Calu3 (cell line): ENCODE measurements around the gene MFN2. TPM values are rescaled to one million over a fixed set of nuclear protein-coding genes. Genes with fewer than 3 reads are reported as not detected.
"Not testable (repeated sequence)": the region's sequence is repeated elsewhere in the genome, so short reads cannot be mapped to it uniquely, and the experiment has no call there.

Source experiments
- BruUV-seq: library from RNA; stranded (reverse); fragments of 400-500 nt; replicated peaks from 2 replicates; lab custom pipeline; 2021; lab: Mats Ljungman, UMichigan
- CTCF ChIA-PET: fragments of 300-600 bp; sonication (Branson Sonifier 250); formaldehyde crosslinking; loops from one replicate; lab custom pipeline; 2022; ENCODE audit warnings: antibody characterized with exemption; lab: Charles Lee
- DNase-seq: peaks from one replicate; pipeline ENCODE4 v3.0.0; 2022
- H3K27ac Mint-ChIP-seq: one replicate; pipeline ENCODE4 v1.8.0; 2022; ENCODE audit warnings: mixed read lengths; ENCODE audit not compliant: unreplicated experiment
- H3K27me3 Mint-ChIP-seq: one replicate; pipeline ENCODE4 v1.8.0; 2022; ENCODE audit warnings: mixed read lengths; ENCODE audit not compliant: unreplicated experiment
- H3K36me3 Mint-ChIP-seq: one replicate; pipeline ENCODE4 v1.8.0; 2022; ENCODE audit warnings: mild to moderate bottlenecking, moderate library complexity, mixed read lengths; ENCODE audit not compliant: insufficient read depth, unreplicated experiment
- H3K4me1 Mint-ChIP-seq: one replicate; pipeline ENCODE4 v1.8.0; 2022; ENCODE audit warnings: mild to moderate bottlenecking, low read depth, mixed read lengths; ENCODE audit not compliant: unreplicated experiment
- H3K4me3 Mint-ChIP-seq: one replicate; pipeline ENCODE4 v1.8.0; 2022; ENCODE audit warnings: mild to moderate bottlenecking, low read depth, moderate library complexity, mixed read lengths; ENCODE audit not compliant: unreplicated experiment
- H3K9me3 Mint-ChIP-seq: one replicate; pipeline ENCODE4 v1.8.0; 2022; ENCODE audit warnings: low read depth, mixed read lengths; ENCODE audit not compliant: unreplicated experiment
- CTCF ChIP-seq: fragments of 200-600 bp; IDR thresholded peaks from one replicate; pipeline ENCODE4 v1.8.0; 2022; ENCODE audit warnings: antibody characterized with exemption; ENCODE audit not compliant: unreplicated experiment
- intact Hi-C: fragments of 100-400 bp; cut with micrococcal nuclease; formaldehyde crosslinking; loops from one replicate; pipeline ENCODE4 v1.10.0; 2022; ENCODE audit not compliant: unreplicated experiment
- total RNA-seq: library from RNA; stranded (reverse); gene quantifications from 2 replicates; pipeline ENCODE4 v1.2.3, GENCODE V29; 2022

The MFN2 gene
- total RNA-seq, 1 experiment from 2014 or later = 61.8 TPM

- Mint-ChIP-seq H3K36me3 (peaks cover 3% of the 10 kb centered on the region), H3K27me3 (no peaks in the 10 kb centered on the region), H3K27ac (no peak overlapping the region), H3K4me3 (no peak overlapping the region), H3K9me3 (no peaks in the 10 kb centered on the region), H3K4me1 (no peaks in the 10 kb centered on the region)
- BruUV-seq = no TSS peak
- no peak for DNase-seq
- intact Hi-C loops = no loop called here
- no peak for TF ChIP-seq CTCF
- CTCF ChIA-PET = no interaction called here
Observed at GRCh38 chr1:12035312-12035711, 55.1 kb downstream of the MFN2 start.

DNA sequence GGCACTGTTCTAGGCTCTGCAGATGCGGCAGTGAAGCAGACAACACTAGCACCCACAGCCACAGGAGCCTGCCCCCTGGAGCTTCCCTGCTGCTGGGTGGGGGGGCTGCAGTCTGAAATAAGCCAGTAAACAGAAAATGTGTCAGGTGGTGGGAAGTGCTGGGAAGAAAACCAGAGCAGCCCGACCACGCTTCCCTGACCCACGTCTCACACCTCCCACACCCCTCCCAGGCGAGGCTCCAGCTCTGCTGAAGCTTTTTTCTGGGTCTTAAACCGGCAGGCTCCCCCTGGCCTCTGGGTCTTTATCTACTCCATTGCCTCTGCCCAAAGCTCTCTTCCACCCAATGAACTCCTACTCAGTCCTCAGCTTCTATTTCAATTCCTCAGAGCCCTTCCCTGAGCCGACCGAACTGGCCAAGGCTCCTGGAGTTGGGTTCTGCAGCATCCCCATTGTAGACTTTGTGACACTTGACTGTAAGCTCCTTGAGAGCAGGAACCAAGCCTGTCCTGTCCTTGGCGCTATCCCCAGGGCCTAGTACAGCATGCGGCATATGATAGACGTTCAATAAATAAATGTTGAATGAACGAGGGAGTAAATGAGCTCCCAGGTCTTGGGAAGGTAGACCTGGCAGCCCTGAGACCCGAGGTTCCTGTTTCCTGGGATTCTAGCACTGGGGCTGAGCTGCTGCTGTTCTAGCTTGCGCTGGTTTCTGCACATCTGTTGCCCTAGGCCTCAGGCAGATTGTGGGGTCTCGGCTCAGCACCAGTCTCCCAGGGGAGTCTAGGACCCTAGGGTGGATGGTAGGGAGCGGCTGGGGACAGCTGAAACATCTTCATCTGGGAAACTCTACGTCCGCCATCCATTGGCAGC, 57.5 kb downstream of the MFN2 start:
- BruUV-seq = no TSS peak
- intact Hi-C loops = no loop called here
- TF ChIP-seq CTCF = no peak
- Mint-ChIP-seq H3K4me1 (no peaks in the 10 kb centered on the region), H3K4me3 (no peak overlapping the region), H3K27ac (no peak overlapping the region), H3K27me3 (no peaks in the 10 kb centered on the region), H3K9me3 (no peaks in the 10 kb centered on the region), H3K36me3 (peaks cover 3% of the 10 kb centered on the region)
- no peak for DNase-seq
- CTCF ChIA-PET = no interaction called here

DNA sequence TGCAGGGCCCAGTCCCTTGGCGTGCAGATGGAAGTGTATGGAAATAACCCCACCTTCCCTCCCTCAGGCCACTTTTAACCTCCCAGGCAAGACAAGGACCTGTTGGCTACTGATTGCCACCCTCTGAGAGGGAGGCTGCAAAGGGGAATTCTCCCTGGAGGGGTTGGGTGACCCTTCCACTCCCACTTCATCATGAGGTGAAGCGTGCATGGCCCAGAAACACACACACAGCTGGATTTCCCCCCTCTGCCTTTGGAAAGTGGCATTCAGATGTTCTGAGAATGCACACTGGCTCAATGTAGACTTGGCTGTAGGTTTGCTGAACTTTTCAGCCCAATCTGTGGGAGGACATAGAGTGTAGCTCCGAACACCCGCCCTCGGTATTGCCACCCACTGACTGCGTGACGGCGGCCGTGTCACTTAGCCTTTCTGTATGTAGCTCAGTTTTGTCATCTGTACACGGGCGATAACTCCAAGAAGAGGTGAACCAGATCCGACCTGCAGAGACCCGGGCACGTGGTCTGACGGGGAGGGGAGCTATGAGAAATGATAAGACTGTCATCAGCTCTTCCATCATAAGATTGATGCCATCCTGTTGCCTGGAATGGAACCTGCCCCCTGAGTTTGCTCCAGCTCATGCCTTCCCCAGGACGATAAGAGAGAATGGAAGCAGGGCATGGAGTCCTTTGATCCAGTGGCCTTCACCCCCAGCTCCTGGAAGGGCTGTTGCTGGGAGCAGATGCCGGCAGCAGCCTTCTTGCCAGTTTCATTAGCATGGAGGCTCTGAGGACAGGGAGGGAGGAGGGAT, 58.3 kb downstream of the MFN2 start:
- peaks cover under 1% of the 10 kb centered on the region for H3K36me3 Mint-ChIP-seq
- no TSS peak for BruUV-seq
- H3K9me3 Mint-ChIP-seq = no peaks in the 10 kb centered on the region
- H3K27me3 Mint-ChIP-seq = no peaks in the 10 kb centered on the region
- CTCF ChIA-PET = interaction anchor here (0.6 kb wide), 1 partner anchor 30 kb away, joined by 3 read pairs; no protein-coding TSS in a partner anchor
- H3K4me1 Mint-ChIP-seq = no peaks in the 10 kb centered on the region
- DNase-seq = no peak
- no peak for TF ChIP-seq CTCF
- H3K4me3 Mint-ChIP-seq = no peak overlapping the region
- H3K27ac Mint-ChIP-seq = no peak overlapping the region
- intact Hi-C loops = no loop called here

DNA sequence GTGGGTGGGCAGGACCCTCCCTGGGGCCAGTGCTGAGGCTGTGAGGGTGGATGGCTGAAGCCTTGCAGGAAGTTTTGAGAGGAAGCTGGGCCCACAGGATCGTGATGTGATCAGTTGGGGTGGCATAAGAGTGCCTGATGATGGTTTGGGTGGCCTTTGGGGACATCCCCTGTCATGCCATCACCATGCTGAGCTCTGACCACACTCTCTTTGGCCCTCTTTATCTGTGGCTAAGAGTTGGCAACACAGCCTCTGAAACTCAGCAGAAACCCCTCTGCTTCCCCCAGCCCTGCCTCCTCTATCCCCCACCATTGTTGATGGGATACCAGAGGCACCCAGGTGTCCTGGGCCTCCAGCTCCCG, 58.9 kb downstream of the MFN2 start:
- DNase-seq = no peak
- Mint-ChIP-seq H3K4me3 (no peak overlapping the region), H3K27ac (no peak overlapping the region), H3K27me3 (no peaks in the 10 kb centered on the region), H3K4me1 (no peaks in the 10 kb centered on the region), H3K9me3 (no peaks in the 10 kb centered on the region), H3K36me3 (no peaks in the 10 kb centered on the region)
- intact Hi-C loops = no loop called here
- BruUV-seq = no TSS peak
- CTCF ChIA-PET = interaction anchor here (0.6 kb wide), 1 partner anchor 29 kb away, joined by 3 read pairs; no protein-coding TSS in a partner anchor
- no peak for TF ChIP-seq CTCF

- H3K4me1 Mint-ChIP-seq, H3K9me3 Mint-ChIP-seq, BruUV-seq, H3K36me3 Mint-ChIP-seq, intact Hi-C loops, DNase-seq, H3K27me3 Mint-ChIP-seq, CTCF ChIA-PET, H3K4me3 Mint-ChIP-seq, H3K27ac Mint-ChIP-seq: not testable (repeated sequence)
Observed at GRCh38 chr1:12039824-12040456, 59.7 kb downstream of the MFN2 start.
